IMR-90 (cell line): Measurements from ENCODE around the gene TMEM218. TPM values are rescaled to one million over a fixed set of nuclear protein-coding genes. Genes with fewer than 3 reads are reported as not detected.

ENCODE experiments used
- ATAC-seq: fragments of 200-7000 bp; cut with Tn5 transposase; 2 replicates; pipeline ENCODE4 v1.9.1; 2020; ENCODE audit warnings: low read depth, mild to moderate bottlenecking, moderate library complexity
- BruUV-seq: library from RNA; stranded (reverse); fragments of 400-500 nt; replicated peaks from 2 replicates; lab custom pipeline; 2021; lab: Mats Ljungman, UMichigan
- CTCF ChIA-PET: fragments of 300-600 bp; formaldehyde crosslinking; extraction: SDS; loops from one replicate; lab custom pipeline; 2021; ENCODE audit warnings: antibody characterized with exemption; lab: Yijun Ruan, JAX
- POLR2A ChIA-PET: fragments of 300-600 bp; sonication (Branson Sonifier 250); formaldehyde crosslinking; loops from one replicate; lab custom pipeline; 2022; ENCODE audit warnings: antibody characterized with exemption; ENCODE audit not compliant: unreplicated experiment; lab: Charles Lee
- DNase-seq: peaks from one replicate; pipeline ENCODE4 v3.0.0; 2013
- H2AFZ ChIP-seq: replicated peaks from 2 replicates; pipeline ENCODE3; 2013; ENCODE audit warnings: low read length, mild to moderate bottlenecking; ENCODE audit not compliant: poor library complexity
- H2AK5ac ChIP-seq: 2 replicates; pipeline ENCODE4 v1.6.1; 2013; ENCODE audit warnings: low read depth, low read length, inconsistent platforms
- H2AK9ac ChIP-seq: replicated peaks from 2 replicates; pipeline ENCODE3; 2013; ENCODE audit warnings: mild to moderate bottlenecking, low read depth, low read length, moderate library complexity; ENCODE audit not compliant: poor library complexity
- H2BK120ac ChIP-seq: 2 replicates; pipeline ENCODE4 v1.6.1; 2013; ENCODE audit warnings: low read depth, low read length, inconsistent platforms
- H2BK15ac ChIP-seq: 3 replicates; pipeline ENCODE4 v1.6.1; 2013; ENCODE audit warnings: low read depth, low read length, inconsistent platforms
- H2BK20ac ChIP-seq: 2 replicates; pipeline ENCODE4 v1.6.1; 2013; ENCODE audit warnings: low read depth, mild to moderate bottlenecking, inconsistent platforms, low read length, moderate library complexity
- H2BK5ac ChIP-seq: 2 replicates; pipeline ENCODE4 v1.6.1; 2013; ENCODE audit warnings: mild to moderate bottlenecking, low read depth, low read length, inconsistent platforms; ENCODE audit not compliant: poor library complexity, severe bottlenecking
- H3K14ac ChIP-seq: replicated peaks from 2 replicates; pipeline ENCODE4 v1.6.1; 2013; ENCODE audit warnings: low read depth, low read length, inconsistent platforms
- H3K18ac ChIP-seq: 2 replicates; pipeline ENCODE4 v1.6.1; 2013; ENCODE audit warnings: low read depth, low read length, control low read depth
- H3K23ac ChIP-seq: 2 replicates; pipeline ENCODE4 v1.6.1; 2013; ENCODE audit warnings: low read depth, low read length, inconsistent platforms
- H3K27ac ChIP-seq: 2 replicates; pipeline ENCODE4 v1.5.1; 2013; ENCODE audit warnings: mild to moderate bottlenecking, control low read depth, low read length; ENCODE audit not compliant: insufficient read depth
- H3K27me3 ChIP-seq: 2 replicates; pipeline ENCODE4 v1.6.1; 2013; ENCODE audit warnings: low read length; ENCODE audit not compliant: control insufficient read depth, insufficient read depth
- H3K36me3 ChIP-seq: 2 replicates; pipeline ENCODE4 v1.6.1; 2013; ENCODE audit warnings: low read length, mixed read lengths; ENCODE audit not compliant: control insufficient read depth, insufficient read depth
- H3K4ac ChIP-seq: 2 replicates; pipeline ENCODE4 v1.6.1; 2013; ENCODE audit warnings: low read depth, low read length, inconsistent platforms
- H3K4me1 ChIP-seq: 2 replicates; pipeline ENCODE4 v1.6.1; 2013; ENCODE audit warnings: low read length, mixed read lengths; ENCODE audit not compliant: control insufficient read depth, insufficient read depth
- H3K4me2 ChIP-seq: 2 replicates; pipeline ENCODE4 v1.6.1; 2013; ENCODE audit warnings: low read depth, mild to moderate bottlenecking, control low read depth, low read length, moderate library complexity
- H3K4me3 ChIP-seq: 2 replicates; pipeline ENCODE4 v1.5.1; 2013; ENCODE audit warnings: low read depth, mild to moderate bottlenecking, control low read depth, low read length, moderate library complexity; ENCODE audit not compliant: insufficient read depth
- H3K56ac ChIP-seq: 2 replicates; pipeline ENCODE4 v1.6.1; 2013; ENCODE audit warnings: low read length, inconsistent platforms; ENCODE audit not compliant: insufficient read depth; ENCODE audit errors: extremely low read depth
- H3K79me1 ChIP-seq, 2 experiments: 2 replicates each; pipeline ENCODE4 v1.6.1; 2013; ENCODE audit warnings: low read length in 2 of 2, inconsistent platforms in 1 of 2, low read depth in 1 of 2
- H3K9ac ChIP-seq: 2 replicates; pipeline ENCODE4 v1.6.1; 2013; ENCODE audit warnings: low read depth, low read length, control low read depth
- H3K9me1 ChIP-seq: 2 replicates; pipeline ENCODE4 v1.6.1; 2013; ENCODE audit warnings: low read length, inconsistent platforms; ENCODE audit not compliant: insufficient read depth
- H3K9me3 ChIP-seq: 2 replicates; pipeline ENCODE4 v1.6.1; 2013; ENCODE audit warnings: low read length; ENCODE audit not compliant: control insufficient read depth, insufficient read depth
- H4K20me1 ChIP-seq: 2 replicates; pipeline ENCODE4 v1.6.1; 2013; ENCODE audit warnings: low read length, inconsistent platforms; ENCODE audit not compliant: insufficient read depth
- H4K5ac ChIP-seq: 2 replicates; pipeline ENCODE4 v1.6.1; 2013; ENCODE audit warnings: mild to moderate bottlenecking, low read depth, low read length, control low read depth
- H4K8ac ChIP-seq, 2 experiments: 2 replicates each; pipeline ENCODE4 v1.6.1; 2013; ENCODE audit warnings: low read depth in 2 of 2, low read length in 2 of 2, control low read depth in 1 of 2, inconsistent platforms in 1 of 2
- H4K91ac ChIP-seq: 2 replicates; pipeline ENCODE4 v1.6.1; 2013; ENCODE audit warnings: low read depth, low read length, inconsistent platforms; ENCODE audit not compliant: insufficient read depth
- BHLHE40 ChIP-seq: fragments of 150-350 bp; IDR thresholded peaks from 2 replicates; pipeline ENCODE4 v1.6.1; 2016; ENCODE audit warnings: mild to moderate bottlenecking, low read depth, low read length
- CHD1 ChIP-seq: IDR thresholded peaks from 2 replicates; pipeline ENCODE4 v1.6.1; 2012; ENCODE audit warnings: low read depth, low read length, improper control_type of control experiment
- MAFK ChIP-seq: IDR thresholded peaks from 2 replicates; pipeline ENCODE4 v1.6.1; 2012; ENCODE audit warnings: low read depth, low read length, improper control_type of control experiment
- MAZ ChIP-seq: IDR thresholded peaks from 2 replicates; pipeline ENCODE4 v1.6.1; 2012; ENCODE audit warnings: low read depth, mild to moderate bottlenecking, low read length, improper control_type of control experiment, moderate library complexity, borderline replicate concordance
- POLR2A ChIP-seq: IDR thresholded peaks from 2 replicates; pipeline ENCODE4 v1.6.1; 2012; ENCODE audit warnings: mild to moderate bottlenecking, low read depth, low read length
- RCOR1 ChIP-seq: IDR thresholded peaks from 2 replicates; pipeline ENCODE4 v1.6.1; 2012; ENCODE audit warnings: mild to moderate bottlenecking, low read length, improper control_type of control experiment; ENCODE audit not compliant: insufficient replicate concordance
- SMC3 ChIP-seq: fragments of 150-350 bp; IDR thresholded peaks from 2 replicates; pipeline ENCODE4 v1.6.1; 2016; ENCODE audit warnings: low read depth, mild to moderate bottlenecking, antibody characterized with exemption, low read length, moderate library complexity
- WGBS, 2 experiments: methylation state at CpG; one replicate each; pipeline versions ENCODE4 v1.1.5 to v1.1.7; 2013; ENCODE audit warnings: missing lambda C conversion rate in 2 of 2; ENCODE audit not compliant: insufficient read length in 1 of 2; ENCODE audit errors: extremely low coverage in 2 of 2; 5-methylcytosine and 5-hydroxymethylcytosine counted together
- dilution Hi-C: fragments of 300-500 bp; cut with HindIII; formaldehyde crosslinking; loops from one replicate; pipeline ENCODE4 v1.14.3; 2018; ENCODE audit warnings: low sequenced_read_pairs; ENCODE audit not compliant: unreplicated experiment
- in situ Hi-C: fragments of 300-500 bp; cut with MboI; formaldehyde crosslinking; loops from 3 replicates; pipeline ENCODE4 v1.14.3; 2019; ENCODE audit warnings: low sequenced_read_pairs, inconsistent platforms, mixed read lengths
- intact Hi-C: fragments of 100-400 bp; cut with micrococcal nuclease; formaldehyde crosslinking; loops from 2 replicates; pipeline ENCODE4 v1.10.0; 2022
- polyA plus RNA-seq, 3 experiments: library from polyadenylated mRNA; depleted of rRNA; stranded (reverse); fragments of >200 nt; gene quantifications; 2 replicates each; pipeline ENCODE4 v1.2.3, GENCODE V29; 2012; ENCODE audit warnings: low replicate concordance in 1 of 3
- total RNA-seq: library from RNA; depleted of rRNA; stranded (reverse); fragments of >200 nt; gene quantifications from 2 replicates; pipeline ENCODE4 v1.2.3, GENCODE V29; 2012

The TMEM218 gene
- total and polyA plus RNA-seq, 2 of the 4 experiments (the other 2 are of a cell fraction): 19.4 to 23.0 TPM

- H3K9me3 ChIP-seq: no peaks in the 10 kb centered on the region; the same call in 1 of the 2 replicates
- ChIA-PET CTCF (no interaction called here), POLR2A (no interaction called here)
- no peak overlapping the region for H2BK15ac ChIP-seq
- H2BK20ac ChIP-seq: no peak overlapping the region
- peak overlapping the region; percentile 5 for H2AFZ ChIP-seq
- no peak for TF ChIP-seq MAZ
- no peak for TF ChIP-seq RCOR1
- TF ChIP-seq POLR2A: no peak
- no peak for TF ChIP-seq BHLHE40
- TF ChIP-seq MAFK: no peak
- TF ChIP-seq SMC3: no peak
- TF ChIP-seq CHD1: no peak
- H3K23ac ChIP-seq: no peak overlapping the region
- no peak overlapping the region for H3K27ac ChIP-seq
- no peak overlapping the region for H4K8ac ChIP-seq
- no peaks in the 10 kb centered on the region for H3K4me1 ChIP-seq
- no peak overlapping the region for H3K9ac ChIP-seq
- H2AK5ac ChIP-seq: no peak overlapping the region
- BruUV-seq: no TSS peak
- no peak overlapping the region for H3K14ac ChIP-seq
- no peaks in the 10 kb centered on the region for H3K9me1 ChIP-seq
- H3K4ac ChIP-seq: no peak overlapping the region
- no peak for DNase-seq
- H2BK5ac ChIP-seq: no peak overlapping the region
- H4K20me1 ChIP-seq: no peaks in the 10 kb centered on the region
- no CpG with 5 or more reads among the region's 6 CpGs for WGBS, 2 experiments
- no peak overlapping the region for H3K4me3 ChIP-seq
- intact Hi-C loops: no loop called here
- no peak for ATAC-seq
- H3K36me3 ChIP-seq: no peaks in the 10 kb centered on the region
- H3K4me2 ChIP-seq: no peak overlapping the region
- H3K56ac ChIP-seq: no peak overlapping the region
- H3K79me1 ChIP-seq: no peaks in the 10 kb centered on the region
- no peak overlapping the region for H3K18ac ChIP-seq
- in situ Hi-C loops: loop anchor here (10.0 kb wide), 1 partner anchor 172 kb away; no protein-coding TSS in a partner anchor
- H4K5ac ChIP-seq: no peak overlapping the region
- peaks cover 20% of the 10 kb centered on the region for H3K27me3 ChIP-seq
- H4K91ac ChIP-seq: no peak overlapping the region
- no peak overlapping the region for H2AK9ac ChIP-seq
- no peak overlapping the region for H2BK120ac ChIP-seq
- dilution Hi-C loops: no loop called here
These were observed 35.9 kb upstream of the TMEM218 start for GRCh38 chr11:125147280-125147679.
